Left lobe of liver (tissue), 2 donors: ENCODE data around the gene FXYD7. TPM values are rescaled to one million over a fixed set of nuclear protein-coding genes. Genes with fewer than 3 reads are reported as not detected.
"Not testable (repeated sequence)": the region's sequence is repeated elsewhere in the genome, so short reads cannot be mapped to it uniquely, and the experiment has no call there.

Experiments
- ATAC-seq: fragments of 200-7000 bp; cut with Tn5 transposase; one replicate; pipeline ENCODE4 v1.9.1; 2020; ENCODE audit warnings: mild to moderate bottlenecking, moderate library complexity
- DNase-seq: peaks from one replicate; pipeline ENCODE4 v3.0.0-alpha.2; 2020; ENCODE audit warnings: low spot score
- total RNA-seq: library from RNA; stranded (reverse); gene quantifications from one replicate; pipeline ENCODE4 v1.2.1, GENCODE V29; 2021
- donor health status: DM: no; HTN: no; CAD: no; lungs with moderate emphysema.
- donor health status: DM: no; HTN: yes; CAD: no.

The FXYD7 gene
- total RNA-seq, result 0.60 TPM

- ATAC-seq, result no peak
- DNase-seq, result no peak
Observed at GRCh38 chr19:35143231-35143715, at the start of gene FXYD7. Gene FXYD7, plus strand, starts transcription at chr19:35143255. Its CDS starts 79 bp downstream, at chr19:35143334.

GRCh38 chr19:35093430-35093829, 49.6 kb upstream of the FXYD7 start:
- DNase-seq, result no peak

GRCh38 chr19:35093941-35094647, 49.0 kb upstream of the FXYD7 start:
- DNase-seq (no peak), ATAC-seq (no peak)

More at GRCh38 chr19:35093430-35093829, 49.6 kb upstream of the FXYD7 start:
- ATAC-seq, result no peak

GRCh38 chr19:35094656-35095055, 48.4 kb upstream of the FXYD7 start:
- no peak for ATAC-seq

GRCh38 chr19:35095667-35096368, 47.2 kb upstream of the FXYD7 start:
- no peak for ATAC-seq
- no peak for DNase-seq

More at GRCh38 chr19:35094656-35095055, 48.4 kb upstream of the FXYD7 start:
- DNase-seq, result no peak

- ATAC-seq (peak; percentile 89), DNase-seq (peak; percentile 84)
Observed at GRCh38 chr19:35098413-35099049, 44.5 kb upstream of the FXYD7 start.

- no peak for DNase-seq
- ATAC-seq, result peak; percentile 57
Observed at GRCh38 chr19:35099155-35099896, 43.7 kb upstream of the FXYD7 start.

- no peak for ATAC-seq
- no peak for DNase-seq
Observed at GRCh38 chr19:35099897-35100275, 43.2 kb upstream of the FXYD7 start.

- DNase-seq, result no peak
- no peak for ATAC-seq
Observed at GRCh38 chr19:35100588-35101533, 42.2 kb upstream of the FXYD7 start.

- ATAC-seq, DNase-seq: not testable (repeated sequence)
Observed at GRCh38 chr19:35101949-35102348, 41.1 kb upstream of the FXYD7 start.

- DNase-seq, ATAC-seq: not testable (repeated sequence)
Observed at GRCh38 chr19:35103614-35104013, 39.4 kb upstream of the FXYD7 start.

GRCh38 chr19:35104361-35104760, 38.7 kb upstream of the FXYD7 start:
- ATAC-seq (no peak), DNase-seq (no peak)

GRCh38 chr19:35105047-35105410, 38.0 kb upstream of the FXYD7 start:
- ATAC-seq (no peak), DNase-seq (no peak)

GRCh38 chr19:35105411-35106290, 37.4 kb upstream of the FXYD7 start:
- ATAC-seq (no peak), DNase-seq (no peak)

GRCh38 chr19:35106291-35106583, 36.8 kb upstream of the FXYD7 start:
- ATAC-seq (no peak), DNase-seq (no peak)

GRCh38 chr19:35106898-35107541, 36.0 kb upstream of the FXYD7 start:
- no peak for DNase-seq
- ATAC-seq, result no peak

GRCh38 chr19:35107545-35107944, 35.5 kb upstream of the FXYD7 start:
- DNase-seq, result no peak
- ATAC-seq, result no peak

- DNase-seq (no peak), ATAC-seq (no peak)
Observed at GRCh38 chr19:35108730-35109129, 34.3 kb upstream of the FXYD7 start.
